ENCODE measurements around the gene UPF2. TPM values are rescaled to one million over a fixed set of nuclear protein-coding genes. Genes with fewer than 3 reads are reported as not detected.

UPF2 gene
- total RNA-seq, 6 experiments from 2014 or later: 8.7 to 12.6 (median 9.8) TPM

DNA sequence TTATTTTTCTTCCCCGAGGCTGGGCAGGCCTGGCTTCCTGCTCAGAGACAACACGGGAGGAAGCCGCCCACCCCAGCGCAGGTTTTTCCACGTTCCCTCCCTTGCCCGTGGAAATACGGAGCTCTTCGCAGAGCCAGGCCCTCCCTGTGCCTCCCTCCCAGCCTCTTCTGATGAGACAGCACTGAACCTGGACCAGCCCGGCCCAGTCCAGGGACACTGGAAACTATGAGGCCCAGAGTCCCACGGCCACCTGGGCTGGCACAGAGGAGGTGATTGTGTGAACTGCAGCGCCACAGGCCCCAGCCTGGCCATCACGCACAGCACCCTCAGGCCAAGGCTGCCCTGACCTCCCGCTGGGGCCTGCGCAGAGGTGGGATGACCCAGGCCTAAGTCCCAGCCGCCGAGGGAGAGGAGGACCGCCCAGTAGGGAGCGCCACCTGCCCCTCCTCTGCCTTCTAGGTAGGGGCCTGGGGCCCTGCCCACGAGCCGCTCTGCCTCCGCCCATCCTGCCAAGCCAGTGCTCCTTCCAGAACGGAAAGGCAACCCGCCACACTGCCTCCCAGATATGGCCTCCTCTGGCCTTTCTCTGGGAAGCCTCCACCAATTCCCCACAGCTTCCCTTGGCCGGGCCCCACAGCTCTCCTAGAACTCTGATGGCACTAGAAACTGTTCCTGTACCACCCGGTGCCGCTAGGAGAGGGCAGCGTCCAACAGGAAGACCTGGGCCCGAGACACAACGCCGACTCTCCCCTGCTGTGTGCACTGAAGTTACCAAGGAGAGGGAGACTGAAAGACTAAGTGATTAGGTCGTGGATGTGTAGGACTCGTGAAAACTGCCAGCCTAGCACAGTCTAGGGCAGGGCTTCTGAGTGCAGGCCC lies 162.2 kb downstream of the UPF2 start:
- Histone ChIP-seq H3K36me3 (no peaks in the 10 kb centered on the region), H3K4me3 (no peak overlapping the region), H3K4me1 (peaks cover 0 to 19% (median 10%) of the 10 kb centered on the region in 4 donors), H3K9me3 (no peaks in the 10 kb centered on the region), H3K27ac (no peak overlapping the region), H3K27me3 (no peaks in the 10 kb centered on the region)
- DNase-seq (peak in 1 of 3 donors; percentile 47), ATAC-seq (no peak)
- intact Hi-C loops (cut with DNase I): no loop called here
- WGBS (ENCODE audit: insufficient coverage, low coverage, low lambda C conversion rate, missing lambda C conversion rate): 40% methylated on average over 5 of the region's 32 CpGs
- no peak for TF ChIP-seq POLR2A (IDR thresholded peaks at IDR 0.05)
- TF ChIP-seq, protein P1, sequence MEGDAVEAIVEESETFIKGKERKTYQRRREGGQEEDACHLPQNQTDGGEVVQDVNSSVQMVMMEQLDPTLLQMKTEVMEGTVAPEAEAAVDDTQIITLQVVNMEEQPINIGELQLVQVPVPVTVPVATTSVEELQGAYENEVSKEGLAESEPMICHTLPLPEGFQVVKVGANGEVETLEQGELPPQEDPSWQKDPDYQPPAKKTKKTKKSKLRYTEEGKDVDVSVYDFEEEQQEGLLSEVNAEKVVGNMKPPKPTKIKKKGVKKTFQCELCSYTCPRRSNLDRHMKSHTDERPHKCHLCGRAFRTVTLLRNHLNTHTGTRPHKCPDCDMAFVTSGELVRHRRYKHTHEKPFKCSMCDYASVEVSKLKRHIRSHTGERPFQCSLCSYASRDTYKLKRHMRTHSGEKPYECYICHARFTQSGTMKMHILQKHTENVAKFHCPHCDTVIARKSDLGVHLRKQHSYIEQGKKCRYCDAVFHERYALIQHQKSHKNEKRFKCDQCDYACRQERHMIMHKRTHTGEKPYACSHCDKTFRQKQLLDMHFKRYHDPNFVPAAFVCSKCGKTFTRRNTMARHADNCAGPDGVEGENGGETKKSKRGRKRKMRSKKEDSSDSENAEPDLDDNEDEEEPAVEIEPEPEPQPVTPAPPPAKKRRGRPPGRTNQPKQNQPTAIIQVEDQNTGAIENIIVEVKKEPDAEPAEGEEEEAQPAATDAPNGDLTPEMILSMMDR (IDR thresholded peaks at IDR 0.05): no peak

- no peak for TF ChIP-seq POLR2A (IDR thresholded peaks at IDR 0.05)
- TF ChIP-seq, protein P1 (IDR thresholded peaks at IDR 0.05): no peak
- WGBS (ENCODE audit: insufficient coverage, low coverage, low lambda C conversion rate, missing lambda C conversion rate): 71% methylated on average over 2 of the region's 15 CpGs
These were observed 163.1 kb downstream of the UPF2 start for GRCh38 chr10:11879387-11880094.

GRCh38 chr10:11878776-11879175 lies 163.8 kb downstream of the UPF2 start:
- no peak for TF ChIP-seq POLR2A (IDR thresholded peaks at IDR 0.05)
- TF ChIP-seq, protein P1 (IDR thresholded peaks at IDR 0.05): no peak
- Histone ChIP-seq H3K27me3 (no peaks in the 10 kb centered on the region), H3K4me3 (no peak overlapping the region), H3K4me1 (peaks cover 0 to 35% (median 21%) of the 10 kb centered on the region in 4 donors), H3K9me3 (no peaks in the 10 kb centered on the region), H3K27ac (no peak overlapping the region), H3K36me3 (no peaks in the 10 kb centered on the region)
- peak in 1 of 3 donors; percentile 39 for DNase-seq
- intact Hi-C loops (cut with DNase I): no loop called here
- 70% methylated on average over 4 of the region's 12 CpGs for WGBS (ENCODE audit: insufficient coverage, low coverage, low lambda C conversion rate, missing lambda C conversion rate)
- no peak for ATAC-seq

More at GRCh38 chr10:11879387-11880094, 163.1 kb downstream of the UPF2 start:
- no peak overlapping the region for H3K4me3 ChIP-seq
- peak in 1 of 3 donors; percentile 47 for DNase-seq
- no peak for ATAC-seq
- peaks cover 0 to 28% (median 17%) of the 10 kb centered on the region in 4 donors for H3K4me1 ChIP-seq
- H3K27ac ChIP-seq: no peak overlapping the region
- intact Hi-C loops (cut with DNase I): no loop called here
- H3K27me3 ChIP-seq: no peaks in the 10 kb centered on the region
- H3K36me3 ChIP-seq: no peaks in the 10 kb centered on the region
- no peaks in the 10 kb centered on the region for H3K9me3 ChIP-seq

- Histone ChIP-seq H3K9me3 (no peaks in the 10 kb centered on the region), H3K4me3 (no peak overlapping the region), H3K27ac (peak overlapping the region in 1 of 3 donors; percentile 89), H3K36me3 (no peaks in the 10 kb centered on the region), H3K27me3 (no peaks in the 10 kb centered on the region), H3K4me1 (peaks cover 0 to 36% (median 21%) of the 10 kb centered on the region in 4 donors)
- DNase-seq: peak in 1 of 3 donors; percentile 49
- TF ChIP-seq, protein P1 (IDR thresholded peaks at IDR 0.05): no peak
- no peak for TF ChIP-seq POLR2A (IDR thresholded peaks at IDR 0.05)
- no peak for ATAC-seq
- intact Hi-C loops (cut with DNase I): no loop called here
- 76% methylated on average over 5 of the region's 13 CpGs for WGBS (ENCODE audit: insufficient coverage, low coverage, low lambda C conversion rate, missing lambda C conversion rate)
These were observed 165.1 kb downstream of the UPF2 start for GRCh38 chr10:11877591-11877905.
